CD8-positive, alpha-beta memory T cell (primary cell): Measurements from ENCODE around the gene AP3M1. TPM values are rescaled to one million over a fixed set of nuclear protein-coding genes. Genes with fewer than 3 reads are reported as not detected.
A peak's percentile ranks its signal among the peaks of the same experiment; 100 is the strongest.
"Not testable (repeated sequence)": the region's sequence is repeated elsewhere in the genome, so short reads cannot be mapped to it uniquely, and the experiment has no call there.

Experiments
- CTCF ChIA-PET: fragments of 350-600 bp; sonication (Branson Sonifier 250); formaldehyde crosslinking; loops from one replicate; lab custom pipeline; 2021; ENCODE audit warnings: antibody characterized with exemption; lab: Charles Lee
- POLR2A ChIA-PET: fragments of 350-600 bp; sonication (Branson Sonifier 250); formaldehyde crosslinking; loops from one replicate; lab custom pipeline; 2021; ENCODE audit warnings: antibody characterized with exemption; lab: Charles Lee
- DNase-seq, 5 donors: peaks; one replicate each; pipeline versions ENCODE4 v3.0.0 to v3.0.0-alpha.2; 2020 to 2022; ENCODE audit warnings: mixed read lengths in 1 of 5
- H3K27ac ChIP-seq: one replicate; pipeline ENCODE4 v1.7.0; 2013; ENCODE audit warnings: low read depth, mild to moderate bottlenecking, low read length, moderate library complexity
- H3K27me3 ChIP-seq: 2 replicates; pipeline ENCODE4 v1.7.0; 2013; ENCODE audit warnings: low read length, mild to moderate bottlenecking; ENCODE audit not compliant: insufficient read depth, poor library complexity, severe bottlenecking
- H3K36me3 ChIP-seq: 2 replicates; pipeline ENCODE4 v1.7.0; 2013; ENCODE audit warnings: mild to moderate bottlenecking, low read length, moderate library complexity; ENCODE audit not compliant: insufficient read depth
- H3K4me1 ChIP-seq: 2 replicates; pipeline ENCODE4 v1.7.0; 2013; ENCODE audit warnings: mild to moderate bottlenecking, low read length, moderate library complexity; ENCODE audit not compliant: insufficient read depth
- H3K4me3 ChIP-seq: 2 replicates; pipeline ENCODE4 v1.7.0; 2013; ENCODE audit warnings: mild to moderate bottlenecking, low read length
- H3K9me3 ChIP-seq: 2 replicates; pipeline ENCODE4 v1.7.0; 2013; ENCODE audit warnings: mild to moderate bottlenecking, low read length
- H3K27ac Mint-ChIP-seq, 8 donors: one replicate each; pipeline ENCODE4 v1.8.0; 2020 to 2021; ENCODE audit warnings: mixed read lengths in 8 of 8, mild to moderate bottlenecking in 6 of 8, inconsistent platforms in 3 of 8, moderate library complexity in 3 of 8
- H3K27me3 Mint-ChIP-seq, 2 donors: one replicate each; pipeline ENCODE4 v1.8.0; 2020 to 2021; ENCODE audit warnings: mixed read lengths in 2 of 2, mild to moderate bottlenecking in 1 of 2, moderate library complexity in 1 of 2
- H3K36me3 Mint-ChIP-seq, 3 donors: one replicate each; pipeline ENCODE4 v1.8.0; 2020 to 2021; ENCODE audit warnings: mixed read lengths in 3 of 3, inconsistent platforms in 1 of 3, mild to moderate bottlenecking in 1 of 3
- H3K4me1 Mint-ChIP-seq, 3 donors: one replicate each; pipeline ENCODE4 v1.8.0; 2020 to 2021; ENCODE audit warnings: mixed read lengths in 3 of 3, inconsistent platforms in 1 of 3, mild to moderate bottlenecking in 1 of 3
- H3K4me3 Mint-ChIP-seq, 7 donors: one replicate each; pipeline ENCODE4 v1.8.0; 2020 to 2021; ENCODE audit warnings: mixed read lengths in 7 of 7, mild to moderate bottlenecking in 6 of 7, moderate library complexity in 4 of 7, inconsistent platforms in 2 of 7
- H3K9me3 Mint-ChIP-seq, 5 donors: one replicate each; pipeline ENCODE4 v1.8.0; 2020 to 2022; ENCODE audit warnings: mixed read lengths in 5 of 5, mild to moderate bottlenecking in 3 of 5, moderate library complexity in 2 of 5, inconsistent platforms in 1 of 5
- polyA plus RNA-seq: library from polyadenylated mRNA; unstranded; fragments of 300-500 nt; fragmentation: Illumina TruSeq; gene quantifications from one replicate; pipeline ENCODE4 v1.2.3, GENCODE V29; 2021
- total RNA-seq, 2 experiments: library from RNA; stranded (reverse); gene quantifications; one replicate each; pipeline ENCODE4 v1.2.3, GENCODE V29; 2021

AP3M1 gene
- total and polyA plus RNA-seq, 3 experiments from 2014 or later: 34.5 to 62.1 (median 59.7) TPM

DNA sequence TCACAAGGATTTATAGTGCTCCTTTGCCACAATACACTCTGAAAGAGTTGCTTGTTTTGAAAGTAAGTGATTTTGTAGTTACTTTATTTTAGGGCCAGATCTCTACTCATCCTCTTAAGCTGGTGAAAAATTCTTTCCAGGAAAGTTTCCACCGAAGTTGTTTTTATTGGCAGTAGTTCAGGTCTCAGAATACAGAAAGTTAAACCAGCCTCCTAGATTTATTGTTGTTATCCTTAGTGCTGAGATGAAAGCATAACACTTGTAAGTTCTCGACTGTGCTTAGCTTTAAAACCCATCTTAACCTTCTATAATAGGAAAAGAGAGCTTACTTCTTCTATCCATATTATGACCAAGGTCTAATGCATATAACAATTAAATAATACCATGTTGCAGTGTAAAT is 5.5 kb downstream of the AP3M1 start:
- no peaks in the 10 kb centered on the region for H3K9me3 Mint-ChIP-seq
- DNase-seq: no peak
- H3K36me3 Mint-ChIP-seq: peaks cover 0 to 31% (median 4%) of the 10 kb centered on the region in 3 donors
- H3K4me1 Mint-ChIP-seq: peaks cover 37 to 55% (median 50%) of the 10 kb centered on the region in 3 donors
- H3K4me1 ChIP-seq: peaks cover 25% of the 10 kb centered on the region
- no peaks in the 10 kb centered on the region for H3K27me3 ChIP-seq
- no peak overlapping the region for H3K27ac ChIP-seq
- POLR2A ChIA-PET: no interaction called here
- H3K27me3 Mint-ChIP-seq: no peaks in the 10 kb centered on the region
- no peaks in the 10 kb centered on the region for H3K9me3 ChIP-seq
- no peaks in the 10 kb centered on the region for H3K36me3 ChIP-seq
- CTCF ChIA-PET: interaction anchor here (1.0 kb wide), 1 partner anchor 46 kb away, joined by 3 read pairs; no protein-coding TSS in a partner anchor
- no peak overlapping the region for H3K4me3 ChIP-seq
- H3K27ac Mint-ChIP-seq: peak overlapping the region in 2 of 8 donors; percentile 2 to 5
- H3K4me3 Mint-ChIP-seq: no peak overlapping the region

GRCh38 chr10:74140553-74140952 is 10.1 kb downstream of the AP3M1 start:
- Histone ChIP-seq H3K4me1 (no peaks in the 10 kb centered on the region), H3K4me3 (no peak overlapping the region), H3K27me3 (no peaks in the 10 kb centered on the region), H3K27ac (no peak overlapping the region), H3K9me3 (no peaks in the 10 kb centered on the region), H3K36me3 (peaks cover 25% of the 10 kb centered on the region)
- Mint-ChIP-seq H3K9me3 (no peaks in the 10 kb centered on the region), H3K4me1 (peaks cover 18 to 29% (median 28%) of the 10 kb centered on the region in 3 donors), H3K4me3 (no peak overlapping the region), H3K36me3 (peaks cover 8 to 51% (median 11%) of the 10 kb centered on the region in 3 donors), H3K27me3 (no peaks in the 10 kb centered on the region), H3K27ac (peak overlapping the region in 1 of 8 donors; percentile 60)
- CTCF ChIA-PET: no interaction called here
- POLR2A ChIA-PET: no interaction called here
- no peak for DNase-seq

GRCh38 chr10:74139981-74140380 is 10.6 kb downstream of the AP3M1 start:
- no peaks in the 10 kb centered on the region for H3K9me3 Mint-ChIP-seq
- peaks cover 14 to 24% (median 24%) of the 10 kb centered on the region in 3 donors for H3K4me1 Mint-ChIP-seq
- DNase-seq: no peak
- Histone ChIP-seq H3K4me3 (no peak overlapping the region), H3K4me1 (no peaks in the 10 kb centered on the region), H3K9me3 (no peaks in the 10 kb centered on the region), H3K36me3 (peaks cover 26% of the 10 kb centered on the region), H3K27ac (no peak overlapping the region), H3K27me3 (no peaks in the 10 kb centered on the region)
- ChIA-PET CTCF (interaction anchor here (0.6 kb wide), 1 partner anchor 64 kb away, joined by 3 read pairs; no protein-coding TSS in a partner anchor), POLR2A (no interaction called here)
- peaks cover 8 to 52% (median 14%) of the 10 kb centered on the region in 3 donors for H3K36me3 Mint-ChIP-seq
- no peaks in the 10 kb centered on the region for H3K27me3 Mint-ChIP-seq
- H3K27ac Mint-ChIP-seq: no peak overlapping the region
- no peak overlapping the region for H3K4me3 Mint-ChIP-seq

GRCh38 chr10:74138596-74138995 is 12.0 kb downstream of the AP3M1 start:
- H3K4me1 ChIP-seq, DNase-seq, H3K4me3 Mint-ChIP-seq, H3K9me3 ChIP-seq, H3K9me3 Mint-ChIP-seq, H3K27me3 ChIP-seq, H3K27ac ChIP-seq, POLR2A ChIA-PET, H3K4me3 ChIP-seq, H3K27me3 Mint-ChIP-seq: not testable (repeated sequence)
- H3K36me3 ChIP-seq: peaks cover 26% of the 10 kb centered on the region
- peak overlapping the region in 1 of 8 donors; percentile 27 for H3K27ac Mint-ChIP-seq
- peaks cover 8 to 61% (median 17%) of the 10 kb centered on the region in 3 donors for H3K36me3 Mint-ChIP-seq
- H3K4me1 Mint-ChIP-seq: peaks cover 12 to 22% (median 21%) of the 10 kb centered on the region in 3 donors
- CTCF ChIA-PET: interaction anchor here (0.9 kb wide), 1 partner anchor 16 kb away, joined by 3 read pairs; no protein-coding TSS in a partner anchor

GRCh38 chr10:74137992-74138391 is 12.6 kb downstream of the AP3M1 start:
- H3K27me3 ChIP-seq: no peaks in the 10 kb centered on the region
- no peaks in the 10 kb centered on the region for H3K27me3 Mint-ChIP-seq
- no peak overlapping the region for H3K27ac ChIP-seq
- no peaks in the 10 kb centered on the region for H3K9me3 Mint-ChIP-seq
- POLR2A ChIA-PET: no interaction called here
- no peaks in the 10 kb centered on the region for H3K4me1 ChIP-seq
- no peak overlapping the region for H3K4me3 Mint-ChIP-seq
- no peak for DNase-seq
- peak overlapping the region in 1 of 8 donors; percentile 33 for H3K27ac Mint-ChIP-seq
- H3K36me3 Mint-ChIP-seq: peaks cover 8 to 66% (median 17%) of the 10 kb centered on the region in 3 donors
- no peak overlapping the region for H3K4me3 ChIP-seq
- no peaks in the 10 kb centered on the region for H3K9me3 ChIP-seq
- H3K4me1 Mint-ChIP-seq: peaks cover 12 to 22% (median 21%) of the 10 kb centered on the region in 3 donors
- CTCF ChIA-PET: no interaction called here
- H3K36me3 ChIP-seq: peaks cover 32% of the 10 kb centered on the region

GRCh38 chr10:74135452-74135851 is 15.2 kb downstream of the AP3M1 start:
- Mint-ChIP-seq H3K9me3 (no peaks in the 10 kb centered on the region), H3K4me3 (no peak overlapping the region), H3K4me1 (peaks cover 4 to 6% (median 5%) of the 10 kb centered on the region in 3 donors), H3K36me3 (peaks cover 8 to 79% (median 18%) of the 10 kb centered on the region in 3 donors), H3K27ac (no peak overlapping the region), H3K27me3 (no peaks in the 10 kb centered on the region)
- peaks cover 44% of the 10 kb centered on the region for H3K36me3 ChIP-seq
- ChIA-PET POLR2A (no interaction called here), CTCF (interaction anchor here (1.0 kb wide), 1 partner anchor 13 kb away, joined by 3 read pairs; no protein-coding TSS in a partner anchor)
- no peaks in the 10 kb centered on the region for H3K4me1 ChIP-seq
- no peaks in the 10 kb centered on the region for H3K27me3 ChIP-seq
- H3K27ac ChIP-seq: no peak overlapping the region
- no peak overlapping the region for H3K4me3 ChIP-seq
- DNase-seq: no peak
- H3K9me3 ChIP-seq: no peaks in the 10 kb centered on the region

DNA sequence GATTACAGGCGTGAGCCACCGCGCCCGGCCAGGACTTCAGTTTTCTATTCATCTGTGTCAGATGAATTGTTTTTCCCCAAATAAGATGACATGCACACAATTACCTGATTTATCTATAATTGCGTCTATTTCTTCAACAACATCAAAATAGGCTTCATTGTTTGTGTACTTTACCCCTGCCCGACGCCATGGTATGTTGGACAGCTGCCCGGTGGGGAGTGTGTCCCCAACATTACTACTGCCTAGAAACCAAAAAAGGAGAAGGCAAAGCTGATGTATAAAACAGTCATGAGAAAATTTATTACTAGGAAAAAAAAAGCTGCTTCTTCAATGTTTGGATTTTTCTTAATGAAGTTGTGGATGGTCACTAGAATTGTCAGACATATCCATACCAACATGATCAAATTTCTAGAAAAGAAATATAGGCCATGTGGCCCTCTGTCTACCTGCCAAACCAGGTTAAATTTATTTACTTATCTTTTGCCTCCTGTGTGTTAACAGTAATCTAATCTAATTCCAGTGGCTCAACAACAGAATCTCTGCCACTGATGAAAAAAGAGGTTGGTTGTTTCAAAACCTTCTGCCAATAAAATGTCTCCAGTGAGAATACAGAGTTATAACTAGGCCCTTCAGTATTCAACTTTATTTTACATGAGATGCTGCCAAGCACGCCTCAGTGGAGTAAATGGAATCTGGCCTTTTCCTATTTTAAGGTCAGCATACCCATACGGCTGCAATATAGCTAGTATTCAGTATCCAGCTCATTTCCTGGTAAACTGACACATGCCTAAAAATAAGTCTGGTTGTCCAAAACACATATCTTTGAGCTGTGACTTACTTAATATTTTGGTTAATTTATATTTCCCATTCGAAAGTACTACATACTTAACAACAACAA is 16.5 kb downstream of the AP3M1 start:
- Mint-ChIP-seq H3K27ac (peak overlapping the region in 4 of 8 donors; percentile 10 to 89 (median 55)), H3K36me3 (peaks cover 8 to 83% (median 22%) of the 10 kb centered on the region in 3 donors), H3K9me3 (no peaks in the 10 kb centered on the region), H3K4me1 (peaks cover 4 to 6% (median 5%) of the 10 kb centered on the region in 3 donors), H3K27me3 (no peaks in the 10 kb centered on the region), H3K4me3 (no peak overlapping the region)
- Histone ChIP-seq H3K36me3 (peaks cover 49% of the 10 kb centered on the region), H3K9me3 (no peaks in the 10 kb centered on the region), H3K4me3 (no peak overlapping the region), H3K27ac (no peak overlapping the region), H3K4me1 (no peaks in the 10 kb centered on the region), H3K27me3 (no peaks in the 10 kb centered on the region)
- DNase-seq: no peak
- POLR2A ChIA-PET: interaction anchor here (0.5 kb wide), 1 partner anchor 568 kb away, joined by 3 read pairs; no protein-coding TSS in a partner anchor
- CTCF ChIA-PET: interaction anchor here (1.2 kb wide), 1 partner anchor 79 kb away, joined by 4 read pairs; no protein-coding TSS in a partner anchor
